Measurements from ENCODE around the gene WDFY1.

Gene WDFY1

DNA sequence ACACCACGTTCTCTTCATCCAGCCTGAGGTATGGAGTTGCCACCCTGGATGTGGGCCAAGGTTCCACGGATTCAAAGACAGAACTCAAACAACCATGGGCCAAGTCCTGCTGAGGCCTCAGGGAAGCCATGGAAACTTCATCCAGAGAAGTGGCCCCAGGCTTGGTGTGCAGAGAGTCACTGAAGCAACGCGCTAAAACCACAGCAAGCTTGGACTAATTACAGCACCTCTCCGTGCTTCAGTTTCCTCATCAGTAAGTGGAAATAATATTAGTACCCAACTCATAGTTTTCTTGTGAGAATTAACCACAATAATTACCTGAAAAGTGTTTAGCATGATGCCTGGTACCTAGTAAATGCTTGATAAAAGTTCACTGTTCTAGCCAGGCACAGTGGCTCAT lies 88.6 kb downstream of the WDFY1 start:
- DNase-seq (ENCODE audit: low read depth): no peak

- DNase-seq (ENCODE audit: low read depth): no peak
Measured at GRCh38 chr2:223856021-223856420, 89.1 kb downstream of the WDFY1 start.

GRCh38 chr2:223855426-223855825 lies 89.7 kb downstream of the WDFY1 start:
- DNase-seq (ENCODE audit: low read depth): no peak

DNA sequence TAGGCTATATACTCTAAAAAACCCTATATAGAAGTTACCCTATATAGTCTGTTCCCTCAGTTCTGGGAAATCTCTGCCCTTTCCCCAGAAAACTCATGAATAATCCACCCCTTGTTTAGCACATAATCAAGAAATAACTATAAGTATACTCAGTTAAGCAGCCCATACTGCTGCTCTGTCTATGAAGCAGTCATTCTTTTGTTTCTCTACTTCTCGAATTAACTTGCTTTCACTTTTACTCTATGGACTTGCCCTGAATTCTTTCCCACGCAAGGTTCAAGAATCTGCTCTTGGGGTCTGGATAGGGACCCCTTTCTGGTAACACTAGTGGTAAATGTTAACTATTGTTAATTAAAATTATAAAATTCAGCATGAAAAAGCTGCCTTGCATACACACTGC lies 90.4 kb downstream of the WDFY1 start:
- no peak for DNase-seq (ENCODE audit: low read depth)

DNA sequence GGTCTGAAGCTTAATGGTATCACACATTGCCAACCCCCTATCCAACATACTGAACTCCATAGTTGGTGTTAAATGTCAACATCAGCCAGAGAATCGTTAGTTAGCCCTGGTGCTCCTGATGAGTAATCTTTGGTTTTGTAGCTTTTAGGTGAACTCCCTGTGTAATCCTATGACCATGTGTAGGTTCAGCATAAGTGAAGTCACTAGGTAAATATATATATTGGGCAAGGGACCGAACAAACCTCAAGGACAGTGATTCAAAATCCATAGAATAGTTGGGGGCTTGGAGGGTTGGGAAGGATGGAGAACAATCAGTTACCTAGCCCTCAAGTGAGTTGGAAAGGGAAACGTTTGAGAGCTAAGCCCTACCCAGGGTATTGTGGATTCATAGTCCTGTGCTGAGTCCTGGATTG lies 91.7 kb downstream of the WDFY1 start:
- DNase-seq (ENCODE audit: low read depth): no peak

DNA sequence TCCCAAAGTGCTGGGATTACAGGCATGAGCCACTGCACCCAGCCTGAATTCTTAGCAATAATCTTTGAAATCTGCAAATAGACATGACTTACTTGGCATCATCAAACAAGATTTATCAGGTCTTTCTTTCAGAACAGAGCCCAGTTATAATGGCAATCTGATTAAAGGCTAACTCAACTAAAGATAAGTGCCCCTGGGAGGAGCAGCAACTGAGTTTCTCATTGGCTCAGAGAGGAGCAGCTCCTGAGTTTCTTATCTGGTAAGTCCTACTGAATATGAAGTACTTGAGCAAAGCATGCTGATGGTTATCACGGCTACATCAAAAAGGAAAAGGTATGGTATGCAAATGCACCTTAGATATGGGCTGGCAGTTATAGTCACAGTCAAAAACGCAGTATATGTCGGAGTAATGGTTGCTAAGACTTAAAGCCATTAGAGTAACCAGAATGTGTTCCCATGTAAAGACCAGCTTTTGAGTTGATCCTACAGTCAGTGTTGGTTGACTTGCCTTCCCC lies 92.8 kb downstream of the WDFY1 start:
- no peak for DNase-seq (ENCODE audit: low read depth)

DNA sequence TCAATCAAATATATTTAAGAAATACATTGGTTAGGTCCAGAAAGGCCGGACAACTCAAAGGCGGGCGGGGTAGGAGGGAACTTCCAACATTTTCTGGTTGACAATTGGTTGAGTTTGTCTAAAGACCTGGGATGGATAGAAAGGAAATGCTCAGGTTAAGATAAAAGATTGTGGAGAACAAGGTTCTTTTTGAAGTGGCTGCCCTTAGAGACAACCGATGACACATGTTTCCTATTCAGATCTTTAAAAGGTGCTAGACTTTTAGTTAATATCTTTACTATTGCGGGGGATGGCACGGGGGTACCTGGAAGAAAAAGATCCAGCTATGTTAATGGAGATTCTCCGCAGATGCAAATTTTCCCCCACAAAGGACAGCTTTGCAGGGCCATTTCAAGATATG lies 97.7 kb downstream of the WDFY1 start:
- no peak for DNase-seq (ENCODE audit: low read depth)

GRCh38 chr2:223846515-223846914 lies 98.6 kb downstream of the WDFY1 start:
- no peak for DNase-seq (ENCODE audit: low read depth)

DNA sequence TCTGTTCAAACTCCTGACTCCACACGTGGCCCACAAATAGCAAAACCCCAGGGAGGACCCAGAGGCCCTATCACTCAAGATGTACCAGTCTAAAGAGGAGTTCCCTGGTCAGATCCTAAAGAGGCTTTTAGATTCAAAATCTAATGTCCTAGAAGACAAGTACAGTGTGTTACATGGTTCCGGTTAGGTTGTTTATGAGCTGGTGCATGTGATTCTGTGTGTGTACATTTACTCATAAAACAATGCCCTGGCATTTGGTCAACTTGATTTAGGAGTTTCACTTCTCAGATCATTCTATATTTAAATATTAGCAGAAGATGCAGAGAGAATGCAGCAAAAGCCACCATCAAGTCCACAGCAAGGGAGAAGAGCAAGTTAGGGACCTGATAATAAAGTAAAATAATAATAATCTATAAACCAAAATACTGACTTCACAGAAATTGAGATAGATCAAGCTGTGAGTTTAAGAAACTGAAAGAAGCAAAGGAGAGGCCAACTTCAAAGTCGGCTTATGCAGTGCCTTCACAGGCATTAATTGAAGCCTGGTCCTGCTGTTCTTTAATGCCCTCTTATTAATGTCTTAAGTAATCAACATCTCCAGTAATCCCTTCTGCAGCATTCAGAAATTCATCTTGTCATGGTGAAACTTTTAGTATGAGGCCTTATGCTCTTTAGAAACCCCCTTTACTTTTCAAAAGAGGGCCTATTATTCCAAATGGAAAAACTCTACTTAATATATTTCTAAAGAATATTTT lies 103.5 kb downstream of the WDFY1 start:
- DNase-seq (ENCODE audit: low read depth): no peak

DNA sequence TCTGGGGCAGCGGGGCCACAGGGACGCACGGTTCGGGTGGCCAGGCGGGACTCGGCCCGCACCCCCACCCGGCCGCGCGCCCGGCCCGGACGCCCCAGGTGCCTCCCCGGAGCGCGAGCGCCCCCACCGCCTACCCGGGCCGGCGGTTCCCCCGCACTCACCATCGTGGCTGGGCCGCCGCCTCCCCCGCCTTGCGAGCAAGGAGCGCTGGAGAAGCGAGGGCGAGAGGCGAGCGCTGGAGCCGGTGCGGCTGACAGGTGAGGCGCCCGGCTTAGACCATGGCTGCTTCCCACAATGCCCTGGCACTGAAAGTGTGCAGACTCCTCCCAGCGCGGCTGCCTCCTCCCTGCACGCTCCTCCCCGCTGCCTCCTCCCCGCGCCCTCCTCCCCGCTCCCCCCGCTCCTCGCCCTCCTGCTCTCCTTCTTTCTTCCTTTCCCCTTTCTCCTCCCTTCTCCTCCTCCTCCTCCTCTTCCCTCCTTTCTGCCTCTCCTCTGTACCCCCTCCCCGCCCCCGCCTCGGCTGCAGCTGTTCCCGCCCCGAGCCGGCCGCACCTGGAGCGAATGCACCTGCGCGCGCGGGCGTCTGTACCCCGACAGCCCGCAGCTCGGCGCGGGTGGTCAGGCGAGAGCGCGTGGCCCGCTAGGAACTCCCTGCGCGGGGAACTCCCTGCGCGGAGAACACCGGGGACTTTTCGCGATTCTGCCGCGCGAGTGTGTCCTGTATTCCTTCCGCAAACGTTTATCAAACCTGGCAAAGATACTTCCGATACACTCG lies 107.7 kb downstream of the WDFY1 start, which contains the start of gene AP1S3:
Gene AP1S3, minus strand, starts transcription at position 296 of the 775 bp plus-strand sequence. Its CDS starts 132 bp downstream, at position 164.
- DNase-seq (ENCODE audit: low read depth): peak; percentile 58

DNA sequence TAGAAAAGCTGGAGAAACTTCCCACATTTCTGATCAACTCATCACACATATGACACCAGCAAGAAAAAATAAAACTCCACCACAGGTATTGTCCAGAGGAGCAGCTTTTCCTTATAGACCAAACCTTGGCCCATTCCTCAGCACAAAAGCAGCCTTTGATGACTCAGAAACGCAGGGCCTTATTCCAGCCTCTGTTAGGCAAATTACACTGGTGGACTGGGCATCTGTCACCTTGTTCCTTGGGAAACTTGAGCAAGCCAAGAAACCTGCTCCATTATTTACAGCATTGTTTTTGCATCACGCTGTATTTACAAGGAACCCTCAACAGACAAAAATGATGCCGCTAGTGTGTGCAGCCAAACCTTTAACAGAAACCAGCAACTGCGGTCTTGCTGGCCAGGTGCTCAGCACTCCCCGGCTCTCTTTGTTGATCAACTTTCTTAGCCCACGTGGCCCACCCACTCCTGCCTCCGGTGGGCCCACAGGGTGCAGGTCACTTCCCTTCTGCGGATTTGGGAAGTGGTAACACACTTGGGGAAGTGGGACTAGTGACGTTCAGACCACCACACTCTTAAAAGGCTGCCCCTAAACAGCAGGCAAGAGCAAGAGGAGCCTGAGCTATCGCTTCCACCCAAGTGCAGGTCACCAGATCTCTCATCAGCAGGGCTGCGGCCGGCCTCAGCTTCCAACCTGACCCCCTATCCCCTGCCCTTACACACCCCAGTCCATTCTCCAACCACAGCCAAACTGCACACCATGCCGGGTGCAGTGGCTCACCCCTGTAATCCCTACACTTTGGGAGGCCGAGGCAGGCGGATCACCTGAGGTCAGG lies 109.2 kb downstream of the WDFY1 start:
- DNase-seq (ENCODE audit: low read depth): no peak

- no peak for DNase-seq (ENCODE audit: low read depth)
Measured at GRCh38 chr2:223834431-223834830, 110.7 kb downstream of the WDFY1 start.

GRCh38 chr2:223832241-223832903 lies 112.8 kb downstream of the WDFY1 start:
- no peak for DNase-seq (ENCODE audit: low read depth)

DNA sequence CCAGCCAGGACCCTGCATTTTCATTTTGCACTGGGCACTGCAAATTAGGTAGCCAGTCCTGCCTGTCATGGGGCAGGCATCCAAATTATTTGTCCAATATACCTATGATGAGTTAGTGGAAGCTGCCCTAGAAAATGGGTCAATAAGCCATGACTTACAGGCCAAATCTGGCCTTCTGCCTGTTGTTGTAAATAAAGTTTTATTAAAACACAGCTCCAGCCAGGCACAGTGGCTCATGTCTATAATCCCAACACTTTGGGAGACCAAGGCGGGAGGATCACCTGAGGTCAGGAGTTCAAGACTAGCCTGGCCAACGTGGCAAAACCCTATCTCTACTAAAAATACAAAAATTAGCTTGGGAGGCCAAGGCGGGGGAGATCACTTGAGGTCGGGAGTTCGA lies 116.0 kb downstream of the WDFY1 start:
- DNase-seq (ENCODE audit: low read depth): no peak

DNA sequence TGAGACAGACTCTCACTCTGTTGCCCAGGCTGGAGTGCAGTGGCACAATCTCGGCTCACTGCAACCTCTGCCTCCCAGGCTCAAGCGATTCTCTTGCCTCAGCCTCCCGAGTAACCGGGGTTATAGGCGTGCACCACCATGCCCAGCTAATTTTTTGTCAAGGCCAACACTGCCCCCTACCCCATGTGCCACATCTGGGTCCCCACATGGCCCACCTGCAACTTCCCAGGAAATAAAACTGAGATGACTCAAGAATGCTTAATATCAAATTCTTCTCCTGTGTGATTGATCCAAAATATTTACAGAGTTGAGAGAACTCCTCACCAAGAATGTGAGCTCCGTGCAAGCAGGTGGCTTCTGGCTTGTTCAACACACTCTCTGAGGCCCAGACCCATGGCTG lies 116.8 kb downstream of the WDFY1 start:
- DNase-seq (ENCODE audit: low read depth): no peak

DNA sequence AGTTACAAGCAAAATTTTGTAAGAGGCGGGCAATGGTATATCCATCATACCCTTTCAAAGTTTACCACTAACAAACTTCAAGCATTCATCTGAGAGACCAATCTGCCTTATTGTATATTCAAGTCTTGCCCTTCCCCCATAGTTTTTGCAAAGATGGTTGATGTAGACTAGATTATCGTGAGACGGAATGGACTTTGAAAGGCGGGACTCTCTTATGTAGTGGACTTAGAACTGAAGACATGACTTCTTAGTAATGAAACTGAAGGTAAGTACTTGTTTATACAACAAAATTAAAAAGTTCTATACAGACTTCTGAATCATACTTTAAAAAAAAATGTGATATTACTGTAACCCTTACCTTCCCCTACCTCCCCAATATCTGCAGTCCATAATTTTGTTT lies 118.1 kb downstream of the WDFY1 start:
- DNase-seq (ENCODE audit: low read depth): no peak
